Measurements from ENCODE around the gene AHR. TPM values are rescaled to one million over a fixed set of nuclear protein-coding genes. Genes with fewer than 3 reads are reported as not detected.

AHR gene
- total RNA-seq, 4 donors from 2014 or later: 129 to 258 (median 149) TPM

DNA sequence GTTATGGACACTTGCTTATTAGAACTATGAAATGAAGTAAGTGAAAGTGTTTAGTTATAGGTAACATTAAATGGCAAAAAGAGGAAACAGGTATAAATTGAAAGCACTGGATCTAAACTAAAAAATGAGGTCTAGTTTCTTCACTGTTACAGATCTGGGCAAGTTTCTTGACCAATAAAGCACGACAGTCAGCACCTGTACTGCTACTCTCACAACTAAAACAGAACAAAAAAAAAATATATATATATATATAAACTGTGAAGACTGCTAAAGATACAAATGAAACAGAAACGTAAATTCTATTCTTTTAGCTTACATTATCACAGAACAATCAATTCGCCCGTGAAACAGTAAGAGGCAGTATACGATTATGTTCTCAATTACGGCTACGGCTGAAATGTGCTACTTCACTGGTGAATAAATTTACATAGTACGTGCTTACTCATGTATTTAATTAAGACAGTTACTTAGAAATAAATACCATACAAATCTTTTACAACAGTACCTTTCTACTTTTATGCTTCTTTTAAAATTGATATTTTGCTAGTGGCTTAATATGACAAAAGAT lies 4.2 kb downstream of the AHR start:
- DNase-seq (ENCODE audit: low spot score) (no peak), ATAC-seq (ENCODE audit: low FRiP score) (no peak)
- TF ChIP-seq, protein P1, sequence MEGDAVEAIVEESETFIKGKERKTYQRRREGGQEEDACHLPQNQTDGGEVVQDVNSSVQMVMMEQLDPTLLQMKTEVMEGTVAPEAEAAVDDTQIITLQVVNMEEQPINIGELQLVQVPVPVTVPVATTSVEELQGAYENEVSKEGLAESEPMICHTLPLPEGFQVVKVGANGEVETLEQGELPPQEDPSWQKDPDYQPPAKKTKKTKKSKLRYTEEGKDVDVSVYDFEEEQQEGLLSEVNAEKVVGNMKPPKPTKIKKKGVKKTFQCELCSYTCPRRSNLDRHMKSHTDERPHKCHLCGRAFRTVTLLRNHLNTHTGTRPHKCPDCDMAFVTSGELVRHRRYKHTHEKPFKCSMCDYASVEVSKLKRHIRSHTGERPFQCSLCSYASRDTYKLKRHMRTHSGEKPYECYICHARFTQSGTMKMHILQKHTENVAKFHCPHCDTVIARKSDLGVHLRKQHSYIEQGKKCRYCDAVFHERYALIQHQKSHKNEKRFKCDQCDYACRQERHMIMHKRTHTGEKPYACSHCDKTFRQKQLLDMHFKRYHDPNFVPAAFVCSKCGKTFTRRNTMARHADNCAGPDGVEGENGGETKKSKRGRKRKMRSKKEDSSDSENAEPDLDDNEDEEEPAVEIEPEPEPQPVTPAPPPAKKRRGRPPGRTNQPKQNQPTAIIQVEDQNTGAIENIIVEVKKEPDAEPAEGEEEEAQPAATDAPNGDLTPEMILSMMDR (IDR thresholded peaks at IDR 0.05): no peak

DNA sequence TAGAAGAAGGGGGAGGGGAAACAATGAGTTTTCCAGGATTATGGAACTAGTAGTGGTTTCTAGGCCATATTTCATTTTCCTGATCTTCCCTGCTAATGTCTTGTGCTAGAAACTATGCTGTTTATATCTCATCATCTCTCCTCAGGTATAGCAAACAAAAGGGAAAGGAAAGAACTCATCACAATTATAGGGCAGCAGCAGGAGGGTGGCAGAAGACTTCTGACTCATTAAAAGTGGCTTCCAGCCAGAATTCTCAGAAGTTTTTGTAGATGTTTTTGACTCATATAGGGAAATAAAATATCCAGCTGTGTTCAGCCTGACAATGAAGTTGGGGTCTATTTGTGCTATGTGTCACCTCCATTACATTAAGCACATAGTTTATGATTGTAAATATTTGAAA lies 6.5 kb downstream of the AHR start:
- ATAC-seq (ENCODE audit: low FRiP score) (peak; percentile 43), DNase-seq (ENCODE audit: low spot score) (no peak)
- TF ChIP-seq, protein P1 (IDR thresholded peaks at IDR 0.05): no peak

GRCh38 chr7:17305387-17306171 lies 7.1 kb downstream of the AHR start:
- no peak for ATAC-seq (ENCODE audit: low FRiP score)

DNA sequence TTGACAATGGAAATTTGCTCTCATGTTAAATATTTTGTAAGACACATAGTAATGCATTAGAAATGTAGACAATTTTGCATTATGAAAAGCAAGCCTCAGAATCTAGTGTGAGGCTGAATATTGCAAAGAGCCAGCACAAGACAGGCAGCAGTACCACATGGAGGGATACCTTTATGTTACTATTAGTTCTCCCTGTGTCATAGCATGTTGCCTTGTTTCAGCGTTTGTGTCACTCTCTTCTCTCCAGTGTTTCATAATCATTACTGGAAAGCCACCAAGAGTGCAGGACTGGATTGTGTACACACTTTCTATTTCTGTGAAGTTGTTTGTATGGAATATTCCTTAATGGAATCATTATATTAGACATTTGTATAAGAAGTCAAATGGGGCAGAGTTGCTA lies 8.5 kb downstream of the AHR start:
- TF ChIP-seq, protein P1 (IDR thresholded peaks at IDR 0.05): no peak
- DNase-seq (ENCODE audit: low spot score) (no peak), ATAC-seq (ENCODE audit: low FRiP score) (peak; percentile 19)

More at GRCh38 chr7:17305387-17306171, 7.1 kb downstream of the AHR start:
- TF ChIP-seq, protein P1 (IDR thresholded peaks at IDR 0.05): no peak
- DNase-seq (ENCODE audit: low spot score): no peak

GRCh38 chr7:17307558-17307957 lies 9.1 kb downstream of the AHR start:
- DNase-seq (ENCODE audit: low spot score) (no peak), ATAC-seq (ENCODE audit: low FRiP score) (peak; percentile 44)
- TF ChIP-seq, protein P1 (IDR thresholded peaks at IDR 0.05): no peak

- ATAC-seq (ENCODE audit: low FRiP score) (no peak), DNase-seq (ENCODE audit: low spot score) (no peak)
- TF ChIP-seq, protein P1 (IDR thresholded peaks at IDR 0.05): no peak
Measured at GRCh38 chr7:17307969-17308648, 9.7 kb downstream of the AHR start.

All from omental fat pad (tissue), 4 donors.